GM21447 (cell line): ENCODE results near the gene ABTB2.

Source experiments
- ATAC-seq: cut with Tn5 transposase; IDR thresholded peaks from one replicate; pipeline ENCODE4 v1.9.1; 2021; ENCODE audit not compliant: unreplicated experiment

Gene ABTB2

DNA sequence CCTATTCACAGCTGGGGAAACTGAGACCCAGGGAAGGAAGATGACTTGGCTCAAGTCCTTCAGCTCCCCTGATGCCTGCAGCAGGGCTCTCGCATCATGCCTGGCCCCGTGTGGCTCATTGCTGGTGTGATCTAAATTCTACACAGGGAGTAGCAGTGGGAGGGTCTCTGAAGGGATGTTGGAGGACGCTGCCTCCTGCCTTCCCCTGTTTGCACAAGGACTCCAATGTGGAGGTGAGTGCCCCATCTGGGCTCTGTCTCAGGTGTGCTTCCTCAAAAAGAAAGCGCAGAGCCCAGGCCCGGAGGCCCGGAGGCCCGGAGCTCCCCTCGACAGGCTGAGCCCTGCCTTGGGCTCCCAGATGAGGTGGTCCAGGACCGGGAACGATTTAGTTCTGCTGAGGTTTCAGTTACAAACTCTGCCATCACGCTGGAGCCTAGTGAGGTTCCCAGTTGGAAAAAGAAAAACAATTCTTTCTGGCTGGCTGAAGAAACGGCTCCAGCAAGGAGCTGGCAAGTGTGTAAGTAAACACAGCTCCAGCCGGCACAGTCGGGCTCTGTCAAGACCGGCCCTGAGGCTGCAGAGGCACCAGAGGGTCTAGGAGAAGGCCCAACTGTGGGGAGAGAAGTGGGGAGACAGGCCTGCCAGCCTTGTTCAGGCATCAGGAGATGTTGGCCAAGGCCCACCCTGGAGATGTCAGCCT is 202.6 kb downstream of the ABTB2 start:
- ATAC-seq, result no peak

DNA sequence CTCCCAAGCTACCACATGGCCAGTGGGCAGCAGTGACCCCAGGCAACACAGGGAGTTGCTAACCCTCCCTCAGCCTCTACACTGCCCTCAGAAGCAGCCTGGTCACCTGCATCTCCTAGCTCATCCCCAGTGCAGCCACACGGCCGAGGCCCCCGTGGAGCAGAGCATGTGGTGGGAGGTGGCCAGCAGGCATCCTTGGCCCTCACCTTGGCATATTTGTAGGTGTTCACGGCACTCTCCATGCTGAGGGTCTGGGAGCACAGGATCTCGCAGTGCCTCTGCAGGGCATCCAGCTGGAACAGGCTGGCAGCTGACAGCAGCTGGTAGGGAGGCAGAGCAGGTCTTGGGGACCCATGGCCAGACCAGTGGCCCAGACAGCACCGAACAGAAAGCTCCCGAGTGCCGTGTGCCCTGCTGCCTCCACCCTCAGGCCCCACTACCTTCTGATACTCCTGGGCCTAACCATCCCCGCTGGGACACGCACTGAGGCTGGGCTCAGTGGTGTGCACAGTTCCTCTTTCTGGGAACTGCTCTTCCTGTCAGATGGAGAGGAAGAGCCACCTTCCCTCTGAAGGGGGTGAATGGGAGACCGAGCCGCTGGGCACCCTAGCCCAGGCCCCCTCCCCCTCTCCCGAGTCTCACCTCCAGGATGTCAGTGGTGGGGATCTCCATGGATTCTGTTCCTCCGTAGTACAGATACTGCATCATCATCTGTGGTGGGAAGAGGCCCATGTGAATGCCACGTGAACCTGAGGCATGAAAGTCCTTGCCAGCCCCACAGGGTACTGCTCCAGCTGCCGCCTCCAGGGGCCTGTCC is 203.5 kb downstream of the ABTB2 start:
- ATAC-seq, result peak; percentile 80

DNA sequence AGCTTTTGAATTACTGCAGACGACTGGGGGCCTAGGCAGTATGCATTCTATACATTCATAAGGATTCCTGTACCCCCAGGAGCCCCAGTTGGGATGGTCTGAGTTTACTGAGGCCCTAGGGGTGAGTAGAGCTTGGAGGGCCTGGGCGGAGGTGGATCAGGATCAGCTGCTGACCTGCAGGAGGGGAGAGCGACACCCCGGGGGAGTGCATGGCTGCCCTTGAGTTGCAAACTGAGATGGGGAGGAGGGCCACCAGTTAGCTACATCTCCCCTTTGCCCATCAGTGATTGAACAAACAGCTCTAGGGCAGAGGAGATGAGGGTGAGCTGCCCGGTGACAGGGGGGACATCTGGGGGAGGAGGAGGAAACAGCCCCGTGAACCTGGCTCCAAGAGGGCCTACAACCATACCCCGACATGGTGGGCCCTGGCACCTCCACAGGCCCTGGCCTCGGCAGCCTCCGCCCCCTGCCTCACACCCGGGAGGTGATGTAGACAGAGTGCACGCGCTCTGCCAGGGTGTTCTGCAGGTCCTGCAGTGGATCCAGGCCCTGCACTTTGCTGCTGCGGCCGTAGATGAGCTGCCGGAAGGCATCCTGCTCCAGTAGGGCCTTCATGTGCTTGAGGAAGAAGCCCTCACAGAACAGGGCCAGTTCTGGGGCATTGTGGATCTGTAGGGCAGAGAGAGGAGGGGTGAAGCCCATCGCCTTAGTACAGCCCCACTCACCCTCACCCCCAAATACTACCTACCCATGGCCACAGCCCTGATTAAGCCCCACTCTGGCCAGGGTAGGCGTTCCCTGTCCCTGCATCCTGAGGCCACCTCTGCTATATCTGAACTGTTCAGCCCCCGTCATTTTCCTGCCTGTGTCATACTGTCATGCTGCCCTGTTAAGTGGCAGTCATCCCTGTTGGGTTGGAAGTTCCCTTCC is 205.6 kb downstream of the ABTB2 start:
- no peak for ATAC-seq

DNA sequence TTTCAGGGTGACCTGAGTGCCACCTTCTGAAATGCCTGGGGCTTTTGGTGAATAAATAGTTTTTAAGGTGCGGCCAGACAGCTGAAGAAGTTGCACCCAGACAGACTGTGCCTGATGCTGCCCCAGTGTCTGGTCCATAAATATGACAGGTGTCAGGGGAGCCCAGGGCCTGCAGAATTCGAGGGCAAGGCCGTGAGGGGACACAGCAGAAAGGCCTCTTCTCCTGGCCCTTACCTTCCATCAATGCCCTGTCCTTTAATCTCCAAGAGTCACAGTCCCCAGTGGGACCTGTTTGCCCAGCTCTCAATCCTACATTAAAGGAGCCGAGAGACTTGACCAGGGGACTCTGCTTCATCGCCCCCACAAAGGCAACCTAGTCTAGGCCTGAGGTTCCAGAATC is 206.6 kb downstream of the ABTB2 start:
- ATAC-seq, result no peak

DNA sequence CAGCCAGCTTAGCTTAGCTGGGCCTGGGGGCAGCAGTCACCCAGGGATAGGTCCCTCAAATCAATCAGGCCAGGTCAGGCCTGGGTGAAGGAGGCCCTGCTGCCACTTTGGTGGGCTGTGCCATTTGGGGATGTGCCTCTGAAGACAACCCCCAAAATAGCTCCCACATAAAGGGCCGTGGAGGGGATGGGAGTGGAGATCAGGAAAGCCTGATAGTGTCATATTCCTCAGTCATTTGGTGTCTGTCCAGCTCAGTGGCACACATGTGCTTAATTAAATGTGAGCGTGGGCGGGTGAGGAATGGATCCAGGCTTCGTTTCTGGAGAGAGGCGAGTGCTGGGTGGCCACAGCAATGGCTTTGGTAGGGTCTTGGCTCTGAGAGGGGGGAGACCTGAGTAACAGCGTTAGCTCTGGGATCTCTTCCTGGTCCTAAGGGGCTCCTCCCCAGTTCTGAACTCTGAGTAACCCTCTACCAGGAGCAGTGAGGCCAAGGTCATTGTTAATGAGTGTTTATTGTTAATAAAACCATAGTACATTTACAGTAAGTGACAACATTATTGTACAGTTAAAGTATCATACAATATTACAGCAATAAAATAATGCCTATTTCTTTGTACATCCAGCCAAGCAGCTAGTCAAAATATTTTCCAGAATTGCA is 207.2 kb downstream of the ABTB2 start:
- ATAC-seq, result no peak

- ATAC-seq, result no peak
Observed at GRCh38 chr11:34149786-34150185, 208.0 kb downstream of the ABTB2 start.

GRCh38 chr11:34149274-34149673 is 208.5 kb downstream of the ABTB2 start:
- ATAC-seq, result no peak

DNA sequence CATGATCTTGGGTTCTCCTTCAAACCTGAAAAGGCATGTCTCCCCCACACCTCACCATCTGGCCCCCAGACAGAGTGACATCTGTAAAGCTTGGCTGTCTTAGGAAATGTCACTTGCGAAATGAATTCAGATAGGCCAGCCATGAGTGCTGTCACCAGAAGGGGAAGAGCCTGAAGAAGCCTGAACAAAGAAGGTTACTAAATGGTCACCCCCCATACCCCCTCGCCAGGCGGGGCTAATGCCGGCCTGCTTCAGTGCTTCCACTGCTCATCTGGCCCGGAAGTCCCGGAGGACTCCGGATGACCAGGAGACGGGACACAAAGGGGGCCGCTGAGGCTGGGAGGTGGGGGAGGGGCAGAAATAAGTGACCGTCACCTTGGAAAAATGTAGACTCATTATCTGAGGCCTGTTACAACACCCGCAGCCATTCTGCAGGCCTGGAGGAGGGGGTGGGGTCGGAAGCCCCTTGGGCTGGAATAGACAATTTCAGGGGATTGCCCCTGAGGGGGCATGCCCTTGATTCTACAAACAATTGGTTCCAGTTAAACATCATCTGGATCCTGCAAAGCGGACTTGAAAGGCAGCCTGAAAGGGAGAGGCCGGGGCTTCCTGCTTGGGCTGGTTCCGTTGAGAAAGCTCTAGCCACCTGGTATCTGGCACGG is 209.2 kb downstream of the ABTB2 start:
- ATAC-seq, result no peak

- no peak for ATAC-seq
Observed at GRCh38 chr11:34147581-34147980, 210.2 kb downstream of the ABTB2 start.

- no peak for ATAC-seq
Observed at GRCh38 chr11:34146866-34147265, 210.9 kb downstream of the ABTB2 start.

- ATAC-seq, result no peak
Observed at GRCh38 chr11:34146411-34146810, 211.4 kb downstream of the ABTB2 start.

GRCh38 chr11:34145847-34146381 is 211.9 kb downstream of the ABTB2 start:
- ATAC-seq, result peak; percentile 66

GRCh38 chr11:34145073-34145472 is 212.7 kb downstream of the ABTB2 start:
- peak; percentile 61 for ATAC-seq

DNA sequence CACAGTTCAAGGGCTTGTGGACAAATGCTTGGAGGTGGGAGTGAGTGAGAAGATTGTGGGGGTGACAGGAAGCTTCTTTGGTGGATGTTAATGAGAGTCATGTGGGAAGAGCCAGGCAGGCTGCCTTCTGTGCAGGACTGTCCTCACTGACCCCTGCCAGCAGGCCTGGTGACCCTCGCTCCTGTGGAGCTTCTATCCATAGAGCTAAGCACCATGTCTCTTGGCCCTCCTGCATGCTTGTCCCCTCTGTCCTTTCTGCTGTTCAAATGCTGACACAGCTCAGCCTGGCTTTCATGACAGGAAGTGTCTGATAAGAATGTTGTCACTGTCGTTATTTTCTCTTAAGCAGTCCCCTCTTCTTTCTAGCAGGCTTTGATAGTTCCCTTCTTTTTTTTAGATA is 214.8 kb downstream of the ABTB2 start:
- ATAC-seq, result no peak

DNA sequence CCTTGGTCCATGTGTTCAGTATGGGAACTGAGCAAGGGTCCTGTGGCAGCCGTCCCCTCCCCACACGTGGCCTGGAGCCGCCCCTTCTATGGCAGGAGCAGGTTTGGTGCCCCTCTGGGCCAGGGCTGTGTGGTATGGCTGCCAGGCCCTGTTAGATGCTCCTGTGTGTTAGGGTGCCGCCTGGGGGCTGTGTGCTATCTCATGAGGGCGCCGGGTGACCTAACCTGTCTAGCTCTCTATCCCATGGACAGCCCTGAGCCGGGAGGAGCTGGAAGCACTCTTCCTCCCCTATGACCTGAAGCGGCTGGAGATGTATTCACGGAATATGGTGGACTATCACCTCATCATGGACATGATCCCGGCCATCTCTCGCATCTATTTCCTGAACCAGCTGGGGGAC is 217.7 kb downstream of the ABTB2 start:
- no peak for ATAC-seq

DNA sequence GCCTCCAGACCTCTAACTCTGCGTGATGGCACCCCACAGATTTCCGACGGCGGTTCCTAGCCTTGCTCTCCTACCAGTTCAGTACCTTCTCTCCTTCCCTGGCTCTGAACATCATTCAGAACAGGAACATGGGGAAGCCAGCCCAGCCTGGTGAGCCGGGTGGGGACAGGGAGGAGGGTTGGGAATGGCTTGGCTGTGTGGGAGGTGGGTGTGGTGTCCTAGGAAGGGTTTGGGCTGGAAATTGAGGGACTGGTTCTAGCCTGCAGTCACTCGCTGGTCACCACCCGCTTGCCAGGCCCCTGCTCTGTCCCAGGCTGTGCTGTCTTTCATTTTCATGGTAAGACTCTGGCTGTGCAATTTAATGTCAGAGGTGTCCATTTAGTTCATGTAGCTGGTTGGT is 218.5 kb downstream of the ABTB2 start:
- no peak for ATAC-seq

GRCh38 chr11:34136420-34136819 is 221.4 kb downstream of the ABTB2 start:
- no peak for ATAC-seq

DNA sequence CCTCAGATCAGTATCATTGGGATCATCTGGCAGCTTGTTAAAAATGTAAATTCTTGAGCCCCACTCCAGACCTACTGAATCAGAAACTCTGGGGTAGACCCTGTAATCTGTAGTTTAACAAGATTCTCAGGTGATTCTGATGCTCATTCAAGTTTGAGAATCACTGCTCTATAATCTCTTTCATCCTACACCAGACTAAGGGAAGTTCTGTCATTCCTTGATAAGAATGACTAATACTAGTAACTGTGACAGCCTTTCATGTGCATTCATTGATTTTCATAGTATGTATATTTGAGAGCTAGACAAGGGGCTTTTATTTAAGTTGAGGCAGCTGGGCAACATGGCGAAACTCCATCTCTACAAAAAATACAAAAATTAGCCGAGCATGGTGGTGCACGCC is 222.4 kb downstream of the ABTB2 start:
- ATAC-seq, result no peak

GRCh38 chr11:34134765-34135164 is 223.0 kb downstream of the ABTB2 start:
- ATAC-seq, result peak; percentile 65
